Adrenal gland (tissue), 12 donors: Measurements from ENCODE around the gene ASTN2. TPM values are rescaled to one million over a fixed set of nuclear protein-coding genes. Genes with fewer than 3 reads are reported as not detected.
A peak's percentile ranks its signal among the peaks of the same experiment; 100 is the strongest.

Experiments
- DNase-seq, 7 donors: peaks; one replicate each; pipeline ENCODE4 v3.0.0-alpha.2; 2019 to 2020
- H3K27ac ChIP-seq, 5 donors: fragments of 200-600 bp; sonication (generic) in 4 of 5; 1 replicate in 3 of 5; 2 replicates in 2 of 5; pipeline versions ENCODE4 v1.5.1 to v1.8.0; 2016 to 2020; ENCODE audit warnings: mild to moderate bottlenecking in 1 of 5
- H3K27me3 ChIP-seq: fragments of 200-600 bp; 2 replicates; pipeline ENCODE4 v1.8.0; 2021
- H3K36me3 ChIP-seq, 2 donors: fragments of 200-600 bp; replicated peaks in 1 of 2; 1 replicate in 1 of 2; 2 replicates in 1 of 2; pipeline versions ENCODE4 v1.5.1 to v1.8.0; 2018 to 2022
- H3K4me1 ChIP-seq, 2 donors: fragments of 200-600 bp; replicated peaks in 1 of 2; 1 replicate in 1 of 2; 2 replicates in 1 of 2; pipeline versions ENCODE4 v1.5.1 to v1.8.0; 2018 to 2021
- H3K4me3 ChIP-seq, 4 donors: fragments of 200-600 bp; sonication (generic) in 3 of 4; one replicate each; pipeline ENCODE4 v1.5.1; 2016 to 2018
- H3K9me3 ChIP-seq, 3 donors: fragments of 200-600 bp; sonication (generic) in 1 of 3; replicated peaks in 1 of 3; 1 replicate in 2 of 3; 2 replicates in 1 of 3; pipeline versions ENCODE4 v1.5.1 to v1.8.0; 2016 to 2021
- CTCF ChIP-seq, 6 experiments: fragments of 450-650 bp in 4 of 6; fragments of 200-600 bp in 2 of 6; sonication (generic) in 1 of 6; IDR thresholded peaks; 1 replicate in 5 of 6; 2 replicates in 1 of 6; pipeline versions ENCODE4 v1.5.1 to v1.8.0; 2016 to 2021; ENCODE audit warnings: antibody characterized with exemption in 6 of 6, mild to moderate bottlenecking in 2 of 6, moderate library complexity in 1 of 6
- POLR2A ChIP-seq, 2 donors: fragments of 450-650 bp; IDR thresholded peaks; one replicate each; pipeline ENCODE4 v1.6.1; 2017; ENCODE audit warnings: antibody characterized with exemption in 2 of 2, mild to moderate bottlenecking in 2 of 2, moderate library complexity in 1 of 2
- WGBS, 4 donors: extraction: QIAGEN DNeasy Blood & Tissue Kit in 2 of 4; methylation state at CpG; one replicate each; pipeline versions ENCODE4 v1.1.5 to v1.1.7; 2013 to 2017; 5-methylcytosine and 5-hydroxymethylcytosine counted together
- intact Hi-C, 2 donors: fragments of 100-400 bp; cut with DNase I; formaldehyde crosslinking; loops; one replicate each; pipeline versions ENCODE4 v1.14.1 to v1.15.0; 2022 to 2023
- polyA plus RNA-seq, 3 donors: library from polyadenylated mRNA; stranded (reverse); fragments of 200-250 nt in 2 of 3; fragments of 350-450 nt in 1 of 3; fragmentation: Illumina TruSeq in 1 of 3; extraction: RNeasy Lipid Tissue Mini Kit (QIAGEN cat#74804) in 1 of 3; gene quantifications; one replicate each; pipeline ENCODE4 v1.2.3, GENCODE V29; 2013 to 2014
- total RNA-seq, 9 donors: library from RNA; depleted of rRNA in 4 of 9; stranded (reverse); fragments of >200 nt in 4 of 9; fragments of 120-200 nt in 1 of 9; fragmentation: NEBNext Ultra II Directional in 1 of 9; extraction: Animal tissue kit (Norgen Biotek cat#: 25700) in 1 of 9; gene quantifications; one replicate each; pipeline versions ENCODE4 v1.1.0 to v1.2.4, GENCODE V29; 2013 to 2023
- donor health status: healthy with polysubstance abuse.
- donor health status: Bipolar disorder and iron deficiency.
- donor health status: DM: yes; HTN: yes; CAD: no.
- donor health status: DM: no; HTN: no; CAD: no.
- donor health status: DM: no; HTN: no; CAD: no.
- donor health status: DM: yes; HTN: yes; CAD: no.

Gene ASTN2
- total and polyA plus RNA-seq, 12 donors, result 2.5 to 15.6 (median 6.8) TPM

GRCh38 chr9:117444501-117444900 lies 29.6 kb upstream of the ASTN2 start:
- no peaks in the 10 kb centered on the region for H3K9me3 ChIP-seq
- H3K4me1 ChIP-seq, result no peaks in the 10 kb centered on the region
- TF ChIP-seq POLR2A (IDR thresholded peaks at IDR 0.05), result no peak
- TF ChIP-seq CTCF (IDR thresholded peaks at IDR 0.05), result no peak
- DNase-seq, result no peak
- intact Hi-C loops, result no loop called here
- H3K27me3 ChIP-seq, result no peaks in the 10 kb centered on the region
- WGBS, 4 donors, result 31 to 44% (median 38%) methylated on average over 4 of the region's 4 CpGs
- H3K4me3 ChIP-seq, result no peak overlapping the region
- no peak overlapping the region for H3K27ac ChIP-seq
- H3K36me3 ChIP-seq, result no peaks in the 10 kb centered on the region

- intact Hi-C loops, result no loop called here
- DNase-seq, result no peak
- TF ChIP-seq POLR2A (IDR thresholded peaks at IDR 0.05) (no peak), CTCF (IDR thresholded peaks at IDR 0.05) (no peak)
- Histone ChIP-seq H3K9me3 (no peaks in the 10 kb centered on the region), H3K36me3 (no peaks in the 10 kb centered on the region), H3K27ac (no peak overlapping the region), H3K27me3 (no peaks in the 10 kb centered on the region), H3K4me1 (no peaks in the 10 kb centered on the region), H3K4me3 (no peak overlapping the region)
- 45 to 52% (median 50%) methylated on average over 6 of the region's 6 CpGs for WGBS, 4 donors
Measured at GRCh38 chr9:117437283-117437682, 22.4 kb upstream of the ASTN2 start.

- Histone ChIP-seq H3K36me3 (no peaks in the 10 kb centered on the region), H3K4me3 (no peak overlapping the region), H3K9me3 (no peaks in the 10 kb centered on the region), H3K4me1 (no peaks in the 10 kb centered on the region), H3K27ac (no peak overlapping the region), H3K27me3 (no peaks in the 10 kb centered on the region)
- intact Hi-C loops, result no loop called here
- TF ChIP-seq CTCF (IDR thresholded peaks at IDR 0.05) (no peak), POLR2A (IDR thresholded peaks at IDR 0.05) (no peak)
- WGBS, 4 donors, result 46 to 65% (median 55%) methylated on average over 4 of the region's 4 CpGs
- peak in 2 of 7 donors; percentile 14 to 26 for DNase-seq
Measured at GRCh38 chr9:117435630-117436261, 20.9 kb upstream of the ASTN2 start.

GRCh38 chr9:117434566-117434965 lies 19.7 kb upstream of the ASTN2 start:
- H3K27ac ChIP-seq, result no peak overlapping the region
- H3K4me3 ChIP-seq, result no peak overlapping the region
- no peak for DNase-seq
- H3K4me1 ChIP-seq, result no peaks in the 10 kb centered on the region
- TF ChIP-seq CTCF (IDR thresholded peaks at IDR 0.05) (no peak), POLR2A (IDR thresholded peaks at IDR 0.05) (no peak)
- intact Hi-C loops, result no loop called here
- no peaks in the 10 kb centered on the region for H3K9me3 ChIP-seq
- no peaks in the 10 kb centered on the region for H3K27me3 ChIP-seq
- no peaks in the 10 kb centered on the region for H3K36me3 ChIP-seq
